Right atrium auricular region (tissue), 2 donors: ENCODE results near the gene NAALADL2. TPM values are rescaled to one million over a fixed set of nuclear protein-coding genes. Genes with fewer than 3 reads are reported as not detected.

Experiments used
- DNase-seq: peaks from one replicate; pipeline ENCODE4 v3.0.0-alpha.2; 2019; ENCODE audit warnings: low spot score
- H3K27ac ChIP-seq, 2 donors: fragments of 200-600 bp; sonication (generic); 1 replicate in 1 of 2; 2 replicates in 1 of 2; pipeline ENCODE4 v1.5.1; 2016 to 2019
- H3K27me3 ChIP-seq, 2 donors: fragments of 200-600 bp; sonication (generic); one replicate each; pipeline versions ENCODE4 v1.5.1 to v1.6.0; 2017 to 2019
- H3K36me3 ChIP-seq: fragments of 200-600 bp; sonication (generic); one replicate; pipeline ENCODE4 v1.5.1; 2016
- H3K4me1 ChIP-seq, 2 donors: fragments of 200-600 bp; sonication (generic); one replicate each; pipeline versions ENCODE4 v1.5.1 to v1.6.0; 2017 to 2019
- H3K4me3 ChIP-seq, 2 donors: fragments of 200-600 bp; sonication (generic); 1 replicate in 1 of 2; 2 replicates in 1 of 2; pipeline ENCODE4 v1.5.1; 2017 to 2019; ENCODE audit warnings: mild to moderate bottlenecking in 1 of 2, moderate library complexity in 1 of 2
- H3K9me3 ChIP-seq, 2 donors: fragments of 200-600 bp; sonication (generic); one replicate each; pipeline ENCODE4 v1.5.1; 2019
- CTCF ChIP-seq, 2 donors: fragments of 200-600 bp; sonication (generic); IDR thresholded peaks; one replicate each; pipeline ENCODE4 v1.5.1; 2019; ENCODE audit warnings: antibody characterized with exemption in 2 of 2
- total RNA-seq, 2 donors: library from RNA; depleted of rRNA; stranded (reverse); fragments of >200 nt; gene quantifications; one replicate each; pipeline ENCODE4 v1.1.0, GENCODE V29; 2016

Gene NAALADL2
- total RNA-seq, 2 donors from 2014 or later: 2.5 to 3.2 TPM

DNA sequence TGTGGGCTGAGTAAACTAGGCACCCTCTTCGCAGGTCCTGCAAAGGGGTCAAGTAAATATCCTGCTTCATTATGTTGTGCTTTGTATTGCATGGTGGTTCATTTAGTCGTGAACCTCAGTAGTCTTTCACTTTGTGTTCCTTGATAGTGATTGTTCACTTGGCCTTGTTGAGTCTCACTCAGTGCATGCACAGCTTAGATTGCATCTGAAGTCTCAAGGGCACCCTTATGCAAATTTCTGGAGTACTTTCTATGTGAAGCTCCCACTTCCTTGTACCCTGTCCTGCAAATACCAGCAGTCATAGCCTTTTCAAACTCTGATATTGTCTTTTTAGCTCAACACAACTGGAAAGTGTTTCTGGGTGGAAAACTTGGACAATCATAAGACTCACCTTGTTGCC is 519.2 kb downstream of the NAALADL2 start:
- TF ChIP-seq CTCF (IDR thresholded peaks at IDR 0.05): no peak
- DNase-seq: no peak
- no peak overlapping the region for H3K27ac ChIP-seq

DNA sequence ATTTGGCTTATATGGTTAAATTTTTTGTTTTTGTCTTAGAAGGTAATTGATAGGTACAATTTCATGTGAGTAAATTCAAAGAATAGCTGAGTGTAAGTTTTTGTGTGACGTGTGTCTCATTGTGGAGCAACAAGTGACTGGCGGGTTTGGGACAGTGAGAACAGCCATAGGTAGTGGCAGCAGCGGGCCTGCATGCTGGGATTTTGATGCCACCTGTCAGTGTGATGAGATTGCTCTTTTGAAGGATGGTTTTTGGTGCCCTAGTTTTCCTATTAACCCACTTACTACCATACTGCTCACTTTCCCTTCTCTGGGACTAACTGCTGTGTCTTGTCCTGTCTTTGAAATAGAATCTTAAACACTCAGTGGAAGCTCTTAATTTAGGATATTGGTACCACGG is 522.6 kb downstream of the NAALADL2 start:
- Histone ChIP-seq H3K4me1 (no peaks in the 10 kb centered on the region), H3K9me3 (no peaks in the 10 kb centered on the region), H3K27me3 (no peaks in the 10 kb centered on the region), H3K27ac (no peak overlapping the region), H3K36me3 (no peaks in the 10 kb centered on the region), H3K4me3 (no peak overlapping the region)
- no peak for DNase-seq
- TF ChIP-seq CTCF (IDR thresholded peaks at IDR 0.05): no peak

More for the DNA sequence above, 519.2 kb downstream of the NAALADL2 start:
- no peaks in the 10 kb centered on the region for H3K4me1 ChIP-seq
- no peak overlapping the region for H3K4me3 ChIP-seq
- H3K27me3 ChIP-seq: no peaks in the 10 kb centered on the region
- no peaks in the 10 kb centered on the region for H3K36me3 ChIP-seq
- H3K9me3 ChIP-seq: no peaks in the 10 kb centered on the region

DNA sequence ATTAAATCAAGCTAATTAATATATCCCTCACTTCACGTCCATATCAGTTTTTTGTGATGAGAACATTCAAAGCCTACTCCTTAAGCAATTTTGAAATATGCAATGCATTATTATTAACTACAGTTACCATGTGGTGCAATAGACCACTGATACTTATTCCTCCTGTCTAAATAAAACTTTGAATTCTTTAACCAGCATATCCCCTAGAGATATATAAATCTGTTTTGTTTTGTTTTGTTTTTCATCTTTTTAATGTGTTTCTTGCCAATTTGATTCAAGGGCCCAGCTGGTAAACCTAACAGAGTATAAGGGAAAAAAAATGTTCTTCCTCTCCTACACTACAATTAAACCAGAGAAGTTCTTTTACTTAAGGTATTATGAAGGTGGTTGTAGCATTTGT is 524.2 kb downstream of the NAALADL2 start:
- Histone ChIP-seq H3K4me3 (no peak overlapping the region), H3K27me3 (no peaks in the 10 kb centered on the region), H3K36me3 (no peaks in the 10 kb centered on the region), H3K4me1 (no peaks in the 10 kb centered on the region), H3K27ac (no peak overlapping the region), H3K9me3 (no peaks in the 10 kb centered on the region)
- no peak for DNase-seq
- TF ChIP-seq CTCF (IDR thresholded peaks at IDR 0.05): no peak

DNA sequence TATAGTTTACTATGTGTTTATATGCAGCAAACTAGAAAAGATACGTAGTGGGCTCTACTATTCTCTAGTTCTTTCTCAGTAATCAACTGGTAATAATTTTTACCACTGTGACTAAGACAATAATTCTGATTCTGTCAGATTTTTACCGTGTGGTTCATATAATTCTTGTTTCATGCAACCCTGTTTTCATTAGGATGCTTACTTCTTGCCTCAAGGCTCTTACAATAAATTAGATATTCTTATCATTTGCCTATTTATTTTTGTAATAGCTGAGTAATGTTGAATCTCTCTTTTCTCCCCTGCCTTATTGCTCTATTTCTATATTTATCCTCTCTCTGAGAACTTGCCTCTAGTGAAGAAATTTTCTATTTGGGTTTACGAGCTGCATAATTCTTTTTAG is 524.7 kb downstream of the NAALADL2 start:
- TF ChIP-seq CTCF (IDR thresholded peaks at IDR 0.05): no peak
- Histone ChIP-seq H3K27ac (no peak overlapping the region), H3K4me1 (no peaks in the 10 kb centered on the region), H3K4me3 (no peak overlapping the region), H3K9me3 (no peaks in the 10 kb centered on the region), H3K27me3 (no peaks in the 10 kb centered on the region), H3K36me3 (no peaks in the 10 kb centered on the region)
- DNase-seq: no peak

DNA sequence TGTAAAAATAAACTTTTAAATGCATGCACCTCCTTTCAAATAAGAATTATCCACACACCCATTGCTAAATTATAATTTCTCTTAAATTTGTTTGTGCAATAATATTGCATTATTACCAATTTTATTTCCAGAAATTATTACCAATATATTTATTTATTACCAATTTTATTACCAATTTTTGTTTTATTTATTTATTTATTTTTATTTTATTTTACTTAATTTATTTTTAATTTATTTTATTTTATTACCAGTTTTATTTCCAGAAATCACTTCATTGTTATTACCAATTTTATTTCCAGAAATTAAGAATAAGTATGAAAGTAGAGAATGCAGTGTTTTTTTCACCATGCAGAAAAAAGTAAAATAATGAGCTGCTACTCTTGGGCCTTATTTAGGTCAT is 525.4 kb downstream of the NAALADL2 start:
- no peak overlapping the region for H3K27ac ChIP-seq
- H3K27me3 ChIP-seq: no peaks in the 10 kb centered on the region
- H3K4me1 ChIP-seq: no peaks in the 10 kb centered on the region
- TF ChIP-seq CTCF (IDR thresholded peaks at IDR 0.05): no peak
- H3K36me3 ChIP-seq: no peaks in the 10 kb centered on the region
- no peaks in the 10 kb centered on the region for H3K9me3 ChIP-seq
- no peak for DNase-seq
- H3K4me3 ChIP-seq: no peak overlapping the region

DNA sequence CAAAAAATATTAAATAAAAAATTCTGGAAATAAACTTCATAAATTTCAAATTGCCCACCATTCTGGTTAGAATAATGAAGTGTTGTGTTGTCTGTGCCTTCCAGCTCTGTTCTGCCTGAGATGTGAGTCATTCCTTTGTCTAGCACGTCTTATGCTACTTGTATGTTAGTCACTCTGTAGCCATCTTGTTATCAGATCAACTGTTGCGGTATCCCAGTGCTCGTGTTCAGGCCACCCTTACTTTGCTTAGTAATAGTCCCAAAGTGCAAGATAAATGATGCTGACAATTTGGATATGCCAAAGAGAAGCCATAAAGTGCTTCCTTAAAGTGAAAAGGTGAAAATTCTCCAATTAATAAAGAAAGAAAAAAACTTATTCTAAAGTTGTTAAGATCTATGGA is 527.5 kb downstream of the NAALADL2 start:
- Histone ChIP-seq H3K4me1 (no peaks in the 10 kb centered on the region), H3K27ac (no peak overlapping the region), H3K9me3 (no peaks in the 10 kb centered on the region), H3K27me3 (no peaks in the 10 kb centered on the region), H3K36me3 (no peaks in the 10 kb centered on the region), H3K4me3 (no peak overlapping the region)
- TF ChIP-seq CTCF (IDR thresholded peaks at IDR 0.05): no peak
- no peak for DNase-seq
